B cell (primary cell): ENCODE measurements around the gene IGSF9B. TPM values are rescaled to one million over a fixed set of nuclear protein-coding genes. Genes with fewer than 3 reads are reported as not detected.

Experiments used
- ATAC-seq: fragments of 200-7000 bp; cut with Tn5 transposase; one replicate; pipeline ENCODE4 v1.10.0; 2021; ENCODE audit warnings: low read depth, mild to moderate bottlenecking, moderate number of reproducible peaks, moderate library complexity
- CTCF ChIA-PET: fragments of 350-600 bp; sonication (Branson Sonifier 250); formaldehyde crosslinking; loops from one replicate; lab custom pipeline; 2021; ENCODE audit warnings: antibody characterized with exemption, inconsistent platforms; lab: Charles Lee
- POLR2A ChIA-PET: fragments of 350-600 bp; sonication (Branson Sonifier 250); formaldehyde crosslinking; loops from one replicate; lab custom pipeline; 2021; ENCODE audit warnings: antibody characterized with exemption; lab: Charles Lee
- DNase-seq: peaks from one replicate; pipeline ENCODE4 v3.0.0; 2013
- H2AFZ ChIP-seq: 2 replicates; pipeline ENCODE4 v1.6.1; 2012; ENCODE audit warnings: mild to moderate bottlenecking, low read depth, low read length; ENCODE audit not compliant: insufficient read depth, poor library complexity, severe bottlenecking
- H3K27ac ChIP-seq, 2 donors: 1 replicate in 1 of 2; 2 replicates in 1 of 2; pipeline ENCODE4 v1.5.1; 2012 to 2013; ENCODE audit warnings: low read length in 2 of 2, mild to moderate bottlenecking in 2 of 2, moderate library complexity in 1 of 2
- H3K27me3 ChIP-seq, 4 experiments: fragments of 200-600 bp in 1 of 4; sonication (generic) in 1 of 4; replicated peaks in 1 of 4; 1 replicate in 2 of 4; 2 replicates in 2 of 4; pipeline versions ENCODE4 v1.6.1 to v1.7.0; 2013 to 2016; ENCODE audit warnings: low read length in 3 of 4, mild to moderate bottlenecking in 2 of 4, mixed read lengths in 1 of 4, moderate library complexity in 1 of 4; ENCODE audit not compliant: insufficient read depth in 4 of 4, control insufficient read depth in 3 of 4; ENCODE audit errors: control extremely low read depth in 1 of 4
- H3K36me3 ChIP-seq, 2 experiments: replicated peaks in 1 of 2; 1 replicate in 1 of 2; 2 replicates in 1 of 2; pipeline versions ENCODE4 v1.6.1 to v1.7.1; 2013; ENCODE audit warnings: low read length in 1 of 2; ENCODE audit not compliant: insufficient read depth in 2 of 2, control insufficient read depth in 1 of 2; ENCODE audit errors: control extremely low read depth in 1 of 2, extremely low read depth in 1 of 2
- H3K4me1 ChIP-seq, 2 donors: fragments of 200-600 bp in 1 of 2; sonication (generic) in 1 of 2; 1 replicate in 1 of 2; 2 replicates in 1 of 2; pipeline versions ENCODE4 v1.5.1 to v1.6.1; 2013 to 2017; ENCODE audit warnings: low read length in 2 of 2; ENCODE audit not compliant: control insufficient read depth in 2 of 2, insufficient read depth in 2 of 2
- H3K4me2 ChIP-seq: replicated peaks from 2 replicates; pipeline ENCODE3; 2012; ENCODE audit warnings: mild to moderate bottlenecking, low read depth, low read length; ENCODE audit not compliant: poor library complexity, severe bottlenecking
- H3K4me3 ChIP-seq, 5 experiments: fragments of 200-600 bp in 1 of 5; sonication (generic) in 1 of 5; 1 replicate in 3 of 5; 2 replicates in 2 of 5; pipeline versions ENCODE4 v1.5.1 to v1.7.0; 2011 to 2016; ENCODE audit warnings: low read length in 4 of 5, mild to moderate bottlenecking in 4 of 5, low read depth in 2 of 5, control low read depth in 1 of 5, moderate library complexity in 1 of 5; ENCODE audit not compliant: insufficient read depth in 1 of 5; ENCODE audit errors: control extremely low read depth in 1 of 5, extremely low read depth in 1 of 5
- H3K79me2 ChIP-seq: fragments of 200-600 bp; sonication (generic); one replicate; pipeline ENCODE4 v1.6.0; 2016; ENCODE audit warnings: low read length; ENCODE audit not compliant: control insufficient read depth, insufficient read depth
- H3K9ac ChIP-seq: fragments of 200-600 bp; sonication (generic); 2 replicates; pipeline ENCODE4 v1.6.1; 2017; ENCODE audit warnings: mild to moderate bottlenecking, low read length, moderate library complexity
- H3K9me3 ChIP-seq, 3 donors: one replicate each; pipeline versions ENCODE4 v1.6.1 to v1.7.1; 2013; ENCODE audit warnings: low read length in 2 of 3; ENCODE audit not compliant: control insufficient read depth in 2 of 3, insufficient read depth in 1 of 3; ENCODE audit errors: control extremely low read depth in 1 of 3
- H4K20me1 ChIP-seq: 2 replicates; pipeline ENCODE4 v1.6.0; 2012; ENCODE audit warnings: mild to moderate bottlenecking, low read length; ENCODE audit not compliant: insufficient read depth, control insufficient read depth, poor library complexity, severe bottlenecking
- H3K27ac Mint-ChIP-seq: one replicate; pipeline ENCODE4 v1.8.0; 2021; ENCODE audit warnings: mixed read lengths
- H3K27me3 Mint-ChIP-seq: one replicate; pipeline ENCODE4 v1.8.0; 2021; ENCODE audit warnings: mixed read lengths
- H3K4me1 Mint-ChIP-seq: one replicate; pipeline ENCODE4 v1.8.0; 2021; ENCODE audit warnings: mixed read lengths
- H3K4me3 Mint-ChIP-seq: one replicate; pipeline ENCODE4 v1.8.0; 2021; ENCODE audit warnings: mixed read lengths
- H3K9me3 Mint-ChIP-seq: one replicate; pipeline ENCODE4 v1.8.0; 2022; ENCODE audit warnings: mixed read lengths; ENCODE audit not compliant: insufficient read depth
- EZH2 ChIP-seq: IDR thresholded peaks from 2 replicates; pipeline ENCODE4 v1.6.1; 2012; ENCODE audit warnings: borderline replicate concordance, low read depth, mild to moderate bottlenecking, moderate library complexity, low read length; ENCODE audit not compliant: insufficient read depth, poor library complexity, severe bottlenecking
- WGBS: methylation state at CpG from one replicate; pipeline ENCODE4 v1.1.5; 2013; ENCODE audit warnings: missing lambda C conversion rate; ENCODE audit not compliant: insufficient coverage; 5-methylcytosine and 5-hydroxymethylcytosine counted together
- intact Hi-C: fragments of 100-400 bp; cut with micrococcal nuclease; formaldehyde crosslinking; loops from one replicate; pipeline ENCODE4 v1.10.0; 2022
- polyA plus RNA-seq: library from polyadenylated mRNA; depleted of rRNA; stranded (reverse); fragments of >200 nt; gene quantifications from 2 replicates; pipeline ENCODE4 v1.2.3, GENCODE V29; 2012
- total RNA-seq, 2 donors: library from RNA; stranded (reverse); fragments of 120-200 nt in 1 of 2; gene quantifications; 1 replicate in 1 of 2; 2 replicates in 1 of 2; pipeline versions ENCODE4 v1.2.3 to v1.2.4, GENCODE V29; 2013 to 2022
- TF ChIP-seq, protein P1 (sequence below): fragments of 200-600 bp; IDR thresholded peaks from one replicate; pipeline ENCODE4 v1.8.0; 2022; ENCODE audit warnings: antibody characterized with exemption, mild to moderate bottlenecking

IGSF9B gene
- total and polyA plus RNA-seq, 2 donors (not counting 1 experiment from before 2014, with no cell fraction given), result 0.15 to 0.37 TPM

DNA sequence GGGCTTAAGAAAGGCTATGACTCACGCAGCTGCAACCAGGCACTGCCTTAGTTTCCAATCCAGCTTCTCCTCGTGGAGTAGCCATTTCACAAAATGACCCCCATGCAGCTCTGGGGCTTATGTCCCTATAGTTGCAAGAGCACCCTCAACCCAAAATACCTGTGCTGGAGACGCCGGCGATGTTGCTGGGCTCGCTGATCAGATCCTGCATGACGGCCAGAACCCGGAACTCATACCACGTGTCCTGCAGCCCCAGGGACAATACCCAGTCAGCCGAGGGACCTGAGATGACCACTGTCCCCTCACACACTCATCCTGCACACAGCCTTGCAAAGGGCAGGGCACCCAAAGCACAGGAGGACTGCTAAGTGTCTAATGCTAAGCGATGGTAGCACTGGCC lies 32.1 kb downstream of the IGSF9B start:
- no peak overlapping the region for H3K27ac ChIP-seq
- TF ChIP-seq, protein P1, sequence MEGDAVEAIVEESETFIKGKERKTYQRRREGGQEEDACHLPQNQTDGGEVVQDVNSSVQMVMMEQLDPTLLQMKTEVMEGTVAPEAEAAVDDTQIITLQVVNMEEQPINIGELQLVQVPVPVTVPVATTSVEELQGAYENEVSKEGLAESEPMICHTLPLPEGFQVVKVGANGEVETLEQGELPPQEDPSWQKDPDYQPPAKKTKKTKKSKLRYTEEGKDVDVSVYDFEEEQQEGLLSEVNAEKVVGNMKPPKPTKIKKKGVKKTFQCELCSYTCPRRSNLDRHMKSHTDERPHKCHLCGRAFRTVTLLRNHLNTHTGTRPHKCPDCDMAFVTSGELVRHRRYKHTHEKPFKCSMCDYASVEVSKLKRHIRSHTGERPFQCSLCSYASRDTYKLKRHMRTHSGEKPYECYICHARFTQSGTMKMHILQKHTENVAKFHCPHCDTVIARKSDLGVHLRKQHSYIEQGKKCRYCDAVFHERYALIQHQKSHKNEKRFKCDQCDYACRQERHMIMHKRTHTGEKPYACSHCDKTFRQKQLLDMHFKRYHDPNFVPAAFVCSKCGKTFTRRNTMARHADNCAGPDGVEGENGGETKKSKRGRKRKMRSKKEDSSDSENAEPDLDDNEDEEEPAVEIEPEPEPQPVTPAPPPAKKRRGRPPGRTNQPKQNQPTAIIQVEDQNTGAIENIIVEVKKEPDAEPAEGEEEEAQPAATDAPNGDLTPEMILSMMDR, result no peak
- no peak for TF ChIP-seq EZH2
- H3K9me3 Mint-ChIP-seq, result no peaks in the 10 kb centered on the region
- ChIA-PET CTCF (no interaction called here), POLR2A (no interaction called here)
- H3K4me2 ChIP-seq, result no peak overlapping the region
- no peak overlapping the region for H3K9ac ChIP-seq
- H3K4me3 ChIP-seq, result no peak overlapping the region
- DNase-seq (no peak), ATAC-seq (no peak)
- no peak overlapping the region for H3K4me3 Mint-ChIP-seq
- H3K9me3 ChIP-seq, result peaks cover 0 to 7% (median 0%) of the 10 kb centered on the region in 3 donors
- H3K79me2 ChIP-seq, result no peaks in the 10 kb centered on the region
- H3K36me3 ChIP-seq, result no peaks in the 10 kb centered on the region
- WGBS, result 87% methylated on average over 11 of the region's 11 CpGs
- intact Hi-C loops, result no loop called here
- H2AFZ ChIP-seq, result no peak overlapping the region
- peaks cover 10% of the 10 kb centered on the region for H3K27me3 Mint-ChIP-seq
- peaks cover 5% of the 10 kb centered on the region for H3K4me1 Mint-ChIP-seq
- H4K20me1 ChIP-seq, result no peaks in the 10 kb centered on the region
- peaks cover 0 to 8% of the 10 kb centered on the region in 2 donors for H3K4me1 ChIP-seq
- H3K27me3 ChIP-seq, result peaks cover 0 to 3% (median 0%) of the 10 kb centered on the region in 4 experiments
- H3K27ac Mint-ChIP-seq, result no peak overlapping the region

DNA sequence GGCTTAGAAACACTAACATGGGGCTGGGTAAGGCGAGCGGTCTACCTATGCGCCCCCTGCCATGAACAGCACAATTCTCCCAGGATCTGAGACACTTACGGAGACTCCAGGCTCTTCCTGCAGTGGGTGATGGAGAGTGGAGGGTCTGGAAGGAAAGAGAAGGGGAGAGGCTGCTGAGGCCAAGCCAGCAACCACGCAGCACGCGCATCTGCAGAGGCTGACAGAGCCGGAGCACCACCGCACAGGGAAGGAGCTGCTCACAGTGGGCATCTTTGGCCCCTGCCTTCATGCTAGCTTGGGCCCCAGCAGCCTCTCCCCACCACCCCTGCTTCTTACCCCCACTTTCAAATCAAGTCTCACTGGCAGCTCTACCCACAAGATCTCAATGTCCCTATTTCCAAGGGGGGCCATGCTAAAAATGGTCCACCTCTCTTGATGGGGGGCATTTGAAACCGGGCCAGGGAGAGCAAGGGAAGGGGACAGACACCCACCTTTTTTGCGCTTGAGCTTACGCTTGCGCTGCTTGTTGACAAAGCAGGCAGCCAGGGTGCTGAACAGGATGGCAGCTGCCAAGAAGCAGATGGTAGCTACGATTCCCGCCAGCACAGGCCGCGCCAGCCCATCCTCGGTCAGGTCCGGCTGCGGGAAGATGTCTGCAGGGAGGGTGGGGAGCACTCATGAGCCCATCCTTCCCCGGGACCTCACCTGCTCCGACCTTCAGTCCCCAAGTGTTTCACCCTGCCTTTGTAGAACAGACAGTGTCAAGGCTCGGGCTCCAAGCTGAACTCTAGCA lies 34.5 kb downstream of the IGSF9B start:
- ATAC-seq (no peak), DNase-seq (no peak)
- 96% methylated on average over 15 of the region's 23 CpGs for WGBS
- no peak overlapping the region for H3K27ac ChIP-seq
- H3K9me3 ChIP-seq, result peaks cover 0 to 3% (median 0%) of the 10 kb centered on the region in 3 donors
- H3K4me3 ChIP-seq, result no peak overlapping the region
- ChIA-PET CTCF (no interaction called here), POLR2A (no interaction called here)
- H3K4me3 Mint-ChIP-seq, result no peak overlapping the region
- no peaks in the 10 kb centered on the region for H3K27me3 ChIP-seq
- no peak overlapping the region for H3K9ac ChIP-seq
- no peak overlapping the region for H3K27ac Mint-ChIP-seq
- H3K4me1 ChIP-seq, result no peaks in the 10 kb centered on the region
- no peak overlapping the region for H2AFZ ChIP-seq
- H3K79me2 ChIP-seq, result no peaks in the 10 kb centered on the region
- H3K4me2 ChIP-seq, result no peak overlapping the region
- no peak for TF ChIP-seq EZH2
- TF ChIP-seq, protein P1, result no peak
- H3K4me1 Mint-ChIP-seq, result peaks cover 5% of the 10 kb centered on the region
- H3K9me3 Mint-ChIP-seq, result no peaks in the 10 kb centered on the region
- intact Hi-C loops, result no loop called here
- H3K36me3 ChIP-seq, result no peaks in the 10 kb centered on the region
- no peaks in the 10 kb centered on the region for H4K20me1 ChIP-seq
- H3K27me3 Mint-ChIP-seq, result peaks cover 5% of the 10 kb centered on the region
